Gastroesophageal sphincter (tissue), 3 donors: Measurements from ENCODE around the gene ABO.
"Not testable (repeated sequence)": the region's sequence is repeated elsewhere in the genome, so short reads cannot be mapped to it uniquely, and the experiment has no call there.

Source experiments
- CTCF ChIP-seq, 4 experiments: fragments of 200-600 bp in 2 of 4; fragments of 450-650 bp in 2 of 4; sonication (generic) in 1 of 4; IDR thresholded peaks; one replicate each; pipeline ENCODE4 v1.5.1; 2017 to 2019; ENCODE audit warnings: antibody characterized with exemption in 4 of 4, mild to moderate bottlenecking in 2 of 4, moderate library complexity in 2 of 4
- EP300 ChIP-seq: sonication (generic); formaldehyde crosslinking; IDR thresholded peaks from one replicate; pipeline ENCODE4 v1.6.1; 2017; ENCODE audit warnings: antibody characterized with exemption, mild to moderate bottlenecking
- POLR2A ChIP-seq, 2 donors: fragments of 450-650 bp; IDR thresholded peaks; one replicate each; pipeline ENCODE4 v1.6.1; 2017; ENCODE audit warnings: antibody characterized with exemption in 2 of 2, mild to moderate bottlenecking in 2 of 2, moderate library complexity in 1 of 2

DNA sequence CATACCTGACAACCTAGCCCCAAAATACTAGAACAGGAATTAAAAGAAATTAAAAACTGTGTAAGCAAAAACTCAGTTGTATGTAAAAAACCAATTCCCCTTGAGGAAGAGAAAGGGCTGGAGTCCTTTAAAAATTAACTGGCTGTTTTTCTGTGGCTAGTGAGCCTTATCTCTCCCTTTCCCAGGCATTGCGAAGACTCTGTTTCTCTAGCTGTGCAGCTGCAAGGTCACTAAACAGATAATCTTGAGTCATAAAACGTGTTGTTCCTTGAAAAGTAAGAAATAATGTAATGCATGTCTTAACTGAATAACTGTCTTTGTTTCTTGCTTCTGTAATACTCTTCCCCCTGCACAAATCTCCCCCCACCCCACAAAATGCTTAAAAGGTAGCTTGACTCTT, 5.9 kb downstream of the ABO start:
- not testable (repeated sequence) for TF ChIP-seq POLR2A (IDR thresholded peaks at IDR 0.05); EP300; CTCF (IDR thresholded peaks at IDR 0.05)
